ENCODE results near the gene NFKBIZ.
"Not testable (repeated sequence)": the region's sequence is repeated elsewhere in the genome, so short reads cannot be mapped to it uniquely, and the experiment has no call there.

NFKBIZ gene

GRCh38 chr3:101851072-101851770 lies 1.9 kb downstream of the NFKBIZ start:
- DNase-seq (ENCODE audit: low spot score) = peak; percentile 67

GRCh38 chr3:101851850-101852714 lies 2.8 kb downstream of the NFKBIZ start:
- DNase-seq (ENCODE audit: low spot score) = no peak

GRCh38 chr3:101852983-101853840 lies 3.9 kb downstream of the NFKBIZ start:
- DNase-seq (ENCODE audit: low spot score) = no peak

GRCh38 chr3:101853982-101854381 lies 4.7 kb downstream of the NFKBIZ start:
- DNase-seq (ENCODE audit: low spot score) = no peak

- DNase-seq (ENCODE audit: low spot score) = no peak
Observed at GRCh38 chr3:101854608-101855304, 5.4 kb downstream of the NFKBIZ start.

- no peak for DNase-seq (ENCODE audit: low spot score)
Observed at GRCh38 chr3:101857301-101857741, 8.0 kb downstream of the NFKBIZ start.

GRCh38 chr3:101858464-101859030 lies 9.2 kb downstream of the NFKBIZ start:
- no peak for DNase-seq (ENCODE audit: low spot score)

- no peak for DNase-seq (ENCODE audit: low spot score)
Observed at GRCh38 chr3:101859882-101860448, 10.7 kb downstream of the NFKBIZ start.

- DNase-seq (ENCODE audit: low spot score) = peak; percentile 13
Observed at GRCh38 chr3:101861212-101861788, 12.0 kb downstream of the NFKBIZ start.

- DNase-seq (ENCODE audit: low spot score) = no peak
Observed at GRCh38 chr3:101861789-101862415, 12.6 kb downstream of the NFKBIZ start.

- DNase-seq (ENCODE audit: low spot score) = no peak
Observed at GRCh38 chr3:101862416-101863165, 13.3 kb downstream of the NFKBIZ start.

GRCh38 chr3:101864926-101865325 lies 15.6 kb downstream of the NFKBIZ start:
- not testable (repeated sequence) for DNase-seq (ENCODE audit: low spot score)

- no peak for DNase-seq (ENCODE audit: low spot score)
Observed at GRCh38 chr3:101865751-101866509, 16.6 kb downstream of the NFKBIZ start.

GRCh38 chr3:101867511-101867910 lies 18.2 kb downstream of the NFKBIZ start:
- no peak for DNase-seq (ENCODE audit: low spot score)

GRCh38 chr3:101867996-101868395 lies 18.7 kb downstream of the NFKBIZ start:
- no peak for DNase-seq (ENCODE audit: low spot score)

- no peak for DNase-seq (ENCODE audit: low spot score)
Observed at GRCh38 chr3:101868534-101869464, 19.5 kb downstream of the NFKBIZ start.

GRCh38 chr3:101870138-101870537 lies 20.8 kb downstream of the NFKBIZ start:
- no peak for DNase-seq (ENCODE audit: low spot score)

Measured in activated CD4-positive, alpha-beta T cell treated with anti-CD3 and anti-CD28 coated beads, Interleukin-2, Interleukin-4, amounts not matched to agents 100 ng/mL and 50 ng/mL, durations not matched to agents 16 hours and 8 hours (primary cell).